Heart right ventricle (tissue), 16 donors: Measurements from ENCODE around the gene MVK. TPM values are rescaled to one million over a fixed set of nuclear protein-coding genes. Genes with fewer than 3 reads are reported as not detected.

Experiments
- ATAC-seq, 8 donors: fragments of 200-7000 bp; cut with Tn5 transposase; one replicate each; pipeline ENCODE4 v1.9.1; 2020; ENCODE audit warnings: mild to moderate bottlenecking in 8 of 8, moderate library complexity in 8 of 8, moderate number of reproducible peaks in 1 of 8
- DNase-seq, 2 donors: peaks; one replicate each; pipeline ENCODE4 v3.0.0-alpha.2; 2020
- H3K27ac ChIP-seq, 10 donors: fragments of 200-600 bp; sonication (generic) in 2 of 10; one replicate each; pipeline versions ENCODE4 v1.5.0 to v1.8.0; 2020 to 2022; ENCODE audit warnings: mild to moderate bottlenecking in 3 of 10
- H3K27me3 ChIP-seq, 7 donors: fragments of 200-600 bp; one replicate each; pipeline ENCODE4 v1.8.0; 2021 to 2022; ENCODE audit warnings: mild to moderate bottlenecking in 2 of 7
- H3K36me3 ChIP-seq, 9 donors: fragments of 200-600 bp; sonication (generic) in 1 of 9; one replicate each; pipeline versions ENCODE4 v1.5.0 to v1.8.0; 2020 to 2022; ENCODE audit warnings: mild to moderate bottlenecking in 2 of 9
- H3K4me1 ChIP-seq, 9 donors: fragments of 200-600 bp; sonication (generic) in 1 of 9; one replicate each; pipeline versions ENCODE4 v1.5.0 to v1.8.0; 2020 to 2022; ENCODE audit warnings: mild to moderate bottlenecking in 4 of 9
- H3K4me3 ChIP-seq, 10 donors: fragments of 200-600 bp; sonication (generic) in 2 of 10; one replicate each; pipeline versions ENCODE4 v1.5.0 to v1.8.0; 2020 to 2022; ENCODE audit warnings: mild to moderate bottlenecking in 7 of 10, moderate library complexity in 2 of 10
- H3K9me3 ChIP-seq, 11 donors: fragments of 200-600 bp in 10 of 11; sonication (generic) in 2 of 11; one replicate each; pipeline versions ENCODE4 v1.5.0 to v1.8.0; 2013 to 2022; ENCODE audit warnings: mild to moderate bottlenecking in 2 of 11, control low read depth in 1 of 11, moderate library complexity in 1 of 11
- WGBS, 2 donors: extraction: QIAGEN DNeasy Blood & Tissue Kit; methylation state at CpG; one replicate each; pipeline ENCODE4 v1.1.7; 2013; ENCODE audit warnings: inconsistent platforms in 1 of 2; 5-methylcytosine and 5-hydroxymethylcytosine counted together
- intact Hi-C, 10 donors: fragments of 100-400 bp; cut with DNase I; formaldehyde crosslinking; loops; one replicate each; pipeline versions ENCODE4 v1.11.1 to v1.14.2; 2022
- polyA plus RNA-seq, 2 donors: library from polyadenylated mRNA; stranded (reverse); fragments of 200-250 nt; gene quantifications; one replicate each; pipeline ENCODE4 v1.2.3, GENCODE V29; 2013
- total RNA-seq, 10 donors: library from RNA; stranded (reverse); fragmentation: NEBNext Ultra II Directional in 3 of 10; extraction: Animal tissue kit (Norgen Biotek cat#: 25700) in 3 of 10; gene quantifications; one replicate each; pipeline versions ENCODE4 v1.2.1 to v1.2.4, GENCODE V29; 2021 to 2023
- TF ChIP-seq, protein P1 (sequence below), 9 donors: fragments of 200-600 bp; sonication (generic) in 2 of 9; IDR thresholded peaks; one replicate each; pipeline versions ENCODE4 v1.5.0 to v1.8.0; 2021 to 2022; ENCODE audit warnings: antibody characterized with exemption in 9 of 9, mild to moderate bottlenecking in 5 of 9, moderate library complexity in 1 of 9
- donor health status: Arrhythmogenic right ventricular cardiomyopathy.
- donor health status: ischemic (EF 13 %, LVEDD 7.1; RV severe dilation, severe dysfunction).
- donor health status: healthy with polysubstance abuse.
- donor health status: DM: no; HTN: yes; CAD: no.
- donor health status: DM: no; HTN: no; CAD: no.
- donor health status: ischemic (EF 25% LVEDD 6.9; RV normal size, moderate dysfunction).
- donor health status: ischemic (EF 25% LVEDD 5.7; RV mildly dilated, moderate dysfunction).
- donor health status: healthy.
- donor health status: DM: yes; HTN: yes; CAD: no.
- donor health status: Ischemic cardiomyopathy.
- donor health status: ischemic (EF 35%, LVEDD 5.7; RV mildly dilated, moderate dysfunction).
- donor health status: nonischemic (EF 11% LVEDD 7.7; RV severe dilation, severe dysfunction).
- donor health status: DM: yes; HTN: yes; CAD: no.
- donor health status: PGD.
- donor health status: ischemic (EF 29% LVEDD 5.4; RV normal size, mild dysfunction).
- donor health status: nonischemic (EF 23%, LVEDD 6.1; RV moderate dilation, normal function).

The MVK gene
- total and polyA plus RNA-seq, 12 donors = 7.9 to 18.1 (median 9.3) TPM

GRCh38 chr12:109541413-109541726 lies 32.2 kb upstream of the MVK start:
- Histone ChIP-seq H3K27ac (no peak overlapping the region), H3K27me3 (no peaks in the 10 kb centered on the region), H3K4me3 (no peak overlapping the region), H3K4me1 (peaks cover 0 to 15% (median 12%) of the 10 kb centered on the region in 9 donors), H3K36me3 (peaks cover 0 to 13% (median 0%) of the 10 kb centered on the region in 9 donors), H3K9me3 (no peaks in the 10 kb centered on the region)
- WGBS, 2 donors = 65 to 72% methylated on average over 4 of the region's 4 CpGs
- no peak for ATAC-seq
- intact Hi-C loops = no loop called here
- no peak for DNase-seq
- TF ChIP-seq, protein P1, sequence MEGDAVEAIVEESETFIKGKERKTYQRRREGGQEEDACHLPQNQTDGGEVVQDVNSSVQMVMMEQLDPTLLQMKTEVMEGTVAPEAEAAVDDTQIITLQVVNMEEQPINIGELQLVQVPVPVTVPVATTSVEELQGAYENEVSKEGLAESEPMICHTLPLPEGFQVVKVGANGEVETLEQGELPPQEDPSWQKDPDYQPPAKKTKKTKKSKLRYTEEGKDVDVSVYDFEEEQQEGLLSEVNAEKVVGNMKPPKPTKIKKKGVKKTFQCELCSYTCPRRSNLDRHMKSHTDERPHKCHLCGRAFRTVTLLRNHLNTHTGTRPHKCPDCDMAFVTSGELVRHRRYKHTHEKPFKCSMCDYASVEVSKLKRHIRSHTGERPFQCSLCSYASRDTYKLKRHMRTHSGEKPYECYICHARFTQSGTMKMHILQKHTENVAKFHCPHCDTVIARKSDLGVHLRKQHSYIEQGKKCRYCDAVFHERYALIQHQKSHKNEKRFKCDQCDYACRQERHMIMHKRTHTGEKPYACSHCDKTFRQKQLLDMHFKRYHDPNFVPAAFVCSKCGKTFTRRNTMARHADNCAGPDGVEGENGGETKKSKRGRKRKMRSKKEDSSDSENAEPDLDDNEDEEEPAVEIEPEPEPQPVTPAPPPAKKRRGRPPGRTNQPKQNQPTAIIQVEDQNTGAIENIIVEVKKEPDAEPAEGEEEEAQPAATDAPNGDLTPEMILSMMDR (IDR thresholded peaks at IDR 0.05) = no peak

DNA sequence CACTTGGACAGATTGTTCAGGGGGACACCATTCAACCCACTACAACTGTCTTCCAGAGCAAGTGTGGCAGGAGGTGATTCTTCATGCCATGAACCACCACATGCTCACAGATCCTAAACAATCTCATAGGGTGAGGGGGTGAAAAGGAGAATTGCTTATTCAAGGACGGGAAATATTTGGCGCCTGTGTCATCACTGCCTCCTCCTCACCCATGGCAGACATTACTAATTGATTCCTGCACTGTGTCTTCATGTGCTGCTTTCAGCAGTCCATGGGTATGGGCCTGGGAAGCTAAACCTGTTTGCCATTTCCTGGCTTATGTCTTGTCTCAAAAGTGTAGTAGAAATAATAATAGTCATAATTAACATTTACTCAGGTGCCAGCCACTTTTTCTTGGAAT lies 31.6 kb upstream of the MVK start:
- peaks cover 0 to 15% (median 12%) of the 10 kb centered on the region in 9 donors for H3K4me1 ChIP-seq
- peaks cover 0 to under 1% (median 0%) of the 10 kb centered on the region in 7 donors for H3K27me3 ChIP-seq
- DNase-seq (no peak), ATAC-seq (no peak)
- H3K9me3 ChIP-seq = no peaks in the 10 kb centered on the region
- TF ChIP-seq, protein P1 (IDR thresholded peaks at IDR 0.05) = no peak
- 82 to 86% methylated on average over 2 of the region's 2 CpGs for WGBS, 2 donors
- no peak overlapping the region for H3K27ac ChIP-seq
- no peak overlapping the region for H3K4me3 ChIP-seq
- H3K36me3 ChIP-seq = peaks cover 0 to 8% (median 0%) of the 10 kb centered on the region in 9 donors
- intact Hi-C loops = no loop called here

- no peak for DNase-seq
- H3K4me3 ChIP-seq = no peak overlapping the region
- peaks cover 0 to 10% (median 0%) of the 10 kb centered on the region in 7 donors for H3K27me3 ChIP-seq
- peaks cover 0 to 15% (median 12%) of the 10 kb centered on the region in 9 donors for H3K4me1 ChIP-seq
- H3K27ac ChIP-seq = no peak overlapping the region
- ATAC-seq = no peak
- H3K9me3 ChIP-seq = no peaks in the 10 kb centered on the region
- TF ChIP-seq, protein P1 (IDR thresholded peaks at IDR 0.05) = no peak
- 89 to 94% methylated on average over 6 of the region's 6 CpGs for WGBS, 2 donors
- intact Hi-C loops = no loop called here
- H3K36me3 ChIP-seq = no peaks in the 10 kb centered on the region
Measured at GRCh38 chr12:109542876-109543275, 30.7 kb upstream of the MVK start.

GRCh38 chr12:109544955-109545531 lies 28.6 kb upstream of the MVK start:
- no peak overlapping the region for H3K27ac ChIP-seq
- DNase-seq (no peak), ATAC-seq (peak; percentile 47 to 73 (median 62))
- TF ChIP-seq, protein P1 (IDR thresholded peaks at IDR 0.05) = no peak
- intact Hi-C loops = no loop called here
- H3K9me3 ChIP-seq = no peaks in the 10 kb centered on the region
- H3K4me3 ChIP-seq = no peak overlapping the region
- 40 to 48% methylated on average over 7 of the region's 7 CpGs for WGBS, 2 donors
- H3K4me1 ChIP-seq = peaks cover 0 to 14% (median 11%) of the 10 kb centered on the region in 9 donors
- H3K36me3 ChIP-seq = no peaks in the 10 kb centered on the region
- peaks cover 0 to 28% (median 0%) of the 10 kb centered on the region in 7 donors for H3K27me3 ChIP-seq
